NCI-H1092 treated with DMSO at 0.1 percent for 48 hours (cell line): ENCODE results near the gene DNASE1L2.
"Not testable (repeated sequence)": the region's sequence is repeated elsewhere in the genome, so short reads cannot be mapped to it uniquely, and the experiment has no call there.

Source experiments
- DNase-seq: peaks from one replicate; lab custom pipeline; 2025; lab: John Stamatoyannopoulos, UW

Gene DNASE1L2

GRCh38 chr16:2240331-2240730, 4.1 kb downstream of the DNASE1L2 start:
- DNase-seq, result not testable (repeated sequence)

- no peak for DNase-seq
Observed at GRCh38 chr16:2242598-2242997, 6.4 kb downstream of the DNASE1L2 start.

GRCh38 chr16:2243031-2243528, 6.8 kb downstream of the DNASE1L2 start:
- no peak for DNase-seq

GRCh38 chr16:2243781-2244180, 7.5 kb downstream of the DNASE1L2 start:
- DNase-seq, result no peak

GRCh38 chr16:2244301-2244700, 8.1 kb downstream of the DNASE1L2 start:
- peak; percentile 7 for DNase-seq

GRCh38 chr16:2244926-2245795, 8.9 kb downstream of the DNASE1L2 start:
- no peak for DNase-seq

GRCh38 chr16:2246301-2246885, 10.1 kb downstream of the DNASE1L2 start:
- DNase-seq, result no peak

- no peak for DNase-seq
Observed at GRCh38 chr16:2250652-2251295, 14.5 kb downstream of the DNASE1L2 start.

- peak; percentile 95 for DNase-seq
Observed at GRCh38 chr16:2251296-2252111, 15.3 kb downstream of the DNASE1L2 start, which contains the start of gene ECI1. ECI1 (minus strand) TSS chr16:2251587; CDS start chr16:2251566, 21 bp downstream.

- no peak for DNase-seq
Observed at GRCh38 chr16:2252806-2253148, 16.5 kb downstream of the DNASE1L2 start.

- no peak for DNase-seq
Observed at GRCh38 chr16:2253293-2253692, 17.0 kb downstream of the DNASE1L2 start.

- DNase-seq, result no peak
Observed at GRCh38 chr16:2256531-2257140, 20.4 kb downstream of the DNASE1L2 start.

- DNase-seq, result no peak
Observed at GRCh38 chr16:2257726-2258125, 21.5 kb downstream of the DNASE1L2 start.

GRCh38 chr16:2258530-2258929, 22.3 kb downstream of the DNASE1L2 start:
- not testable (repeated sequence) for DNase-seq

GRCh38 chr16:2260250-2260649, 24.0 kb downstream of the DNASE1L2 start:
- DNase-seq, result no peak

GRCh38 chr16:2263026-2263425, 26.8 kb downstream of the DNASE1L2 start:
- not testable (repeated sequence) for DNase-seq

- DNase-seq, result not testable (repeated sequence)
Observed at GRCh38 chr16:2266887-2267286, 30.6 kb downstream of the DNASE1L2 start.

GRCh38 chr16:2267505-2267912, 31.3 kb downstream of the DNASE1L2 start:
- not testable (repeated sequence) for DNase-seq

- DNase-seq, result peak; percentile 95
Observed at GRCh38 chr16:2267913-2268666, 31.8 kb downstream of the DNASE1L2 start, which contains the start of gene RNPS1. RNPS1 (minus strand) TSS chr16:2268126; CDS start chr16:2264643, 3,483 bp downstream.

- DNase-seq, result no peak
Observed at GRCh38 chr16:2270070-2270462, 33.8 kb downstream of the DNASE1L2 start.
